SK-N-SH treated with all-trans-retinoic acid at 6 μM for 48 hours (cell line): ENCODE data around the gene PPP4R3A.

Experiments
- ATAC-seq: fragments of 200-7000 bp; cut with Tn5 transposase; 3 replicates; pipeline ENCODE4 v1.9.1; 2020; ENCODE audit warnings: mild to moderate bottlenecking, moderate library complexity
- ARNTL ChIP-seq: fragments of 450-650 bp; formaldehyde crosslinking; IDR thresholded peaks from 2 replicates; pipeline ENCODE4 v1.5.0; 2020; ENCODE audit warnings: low read depth, mild to moderate bottlenecking, moderate library complexity, borderline replicate concordance
- BACH2 ChIP-seq: fragments of 250-450 bp; sonication (Bioruptor Pico); IDR thresholded peaks from 2 replicates; pipeline ENCODE4 v1.9.0; 2021; ENCODE audit warnings: mild to moderate bottlenecking, borderline replicate concordance
- ESRRG ChIP-seq: fragments of 250-450 bp; sonication (Bioruptor Pico); IDR thresholded peaks from 2 replicates; pipeline ENCODE4 v1.6.1; 2021; ENCODE audit warnings: mild to moderate bottlenecking
- GLIS3 ChIP-seq: fragments of 250-450 bp; sonication (Bioruptor Pico); IDR thresholded peaks from 2 replicates; pipeline ENCODE4 v1.5.0; 2020; ENCODE audit warnings: mild to moderate bottlenecking, moderate library complexity
- OSR1 ChIP-seq: fragments of 250-450 bp; sonication (Bioruptor Pico); IDR thresholded peaks from 2 replicates; pipeline ENCODE4 v1.8.0; 2022; ENCODE audit warnings: moderate library complexity, mild to moderate bottlenecking, inconsistent platforms
- PPARA ChIP-seq: fragments of 250-450 bp; sonication (Bioruptor Pico); IDR thresholded peaks from 2 replicates; pipeline ENCODE4 v1.5.0; 2020; ENCODE audit warnings: mild to moderate bottlenecking, borderline replicate concordance
- RARB ChIP-seq: fragments of 250-450 bp; sonication (Bioruptor Pico); IDR thresholded peaks from 2 replicates; pipeline ENCODE4 v1.8.0; 2021; ENCODE audit warnings: mild to moderate bottlenecking, moderate library complexity
- SNAI2 ChIP-seq: fragments of 250-450 bp; sonication (Bioruptor Pico); IDR thresholded peaks from 2 replicates; pipeline ENCODE4 v1.5.0; 2020; ENCODE audit warnings: mild to moderate bottlenecking, moderate library complexity
- TCF4 ChIP-seq: fragments of 250-450 bp; sonication (Bioruptor Pico); IDR thresholded peaks from 2 replicates; pipeline ENCODE4 v1.8.0; 2021; ENCODE audit warnings: mild to moderate bottlenecking, moderate library complexity, borderline replicate concordance
- TOX ChIP-seq: fragments of 250-450 bp; sonication (Bioruptor Pico); IDR thresholded peaks from 2 replicates; pipeline ENCODE4 v1.8.0; 2021; ENCODE audit warnings: mild to moderate bottlenecking, moderate library complexity, borderline replicate concordance
- ZC3H10 ChIP-seq: fragments of 250-450 bp; sonication (Bioruptor Pico); IDR thresholded peaks from 2 replicates; pipeline ENCODE4 v1.5.1; 2021; ENCODE audit warnings: mild to moderate bottlenecking, moderate library complexity
- ZFP3 ChIP-seq: fragments of 250-450 bp; sonication (Bioruptor Pico); IDR thresholded peaks from 2 replicates; pipeline ENCODE4 v1.5.0; 2020; ENCODE audit warnings: mild to moderate bottlenecking, moderate library complexity
- ZFP30 ChIP-seq: fragments of 450-650 bp; formaldehyde crosslinking; IDR thresholded peaks from 2 replicates; pipeline ENCODE4 v1.5.0; 2022; ENCODE audit warnings: mild to moderate bottlenecking, moderate library complexity
- ZNF565 ChIP-seq: fragments of 450-650 bp; formaldehyde crosslinking; conservative IDR thresholded peaks from 2 replicates; pipeline ENCODE4 v1.5.0; 2020; ENCODE audit warnings: low read depth, mild to moderate bottlenecking, moderate library complexity
- ZNF70 ChIP-seq: fragments of 450-650 bp; formaldehyde crosslinking; IDR thresholded peaks from 2 replicates; pipeline ENCODE4 v1.5.0; 2020; ENCODE audit warnings: mild to moderate bottlenecking, moderate library complexity
- ZNF8 ChIP-seq: fragments of 450-650 bp; formaldehyde crosslinking; IDR thresholded peaks from 2 replicates; pipeline ENCODE4 v1.5.0; 2020; ENCODE audit warnings: mild to moderate bottlenecking, moderate library complexity
- TF ChIP-seq, protein P1 (sequence below): fragments of 250-450 bp; sonication (Bioruptor Pico); IDR thresholded peaks from 2 replicates; pipeline ENCODE4 v1.8.0; 2020; ENCODE audit warnings: mild to moderate bottlenecking, moderate library complexity, borderline replicate concordance
- TF ChIP-seq, protein P2 (sequence below): fragments of 250-450 bp; sonication (Bioruptor Pico); IDR thresholded peaks from 2 replicates; pipeline ENCODE4 v1.8.0; 2021; ENCODE audit warnings: low read depth, mild to moderate bottlenecking, moderate library complexity, borderline replicate concordance
- TF ChIP-seq, protein P3 (sequence below): fragments of 250-450 bp; sonication (Bioruptor Pico); IDR thresholded peaks from 2 replicates; pipeline ENCODE4 v1.5.1; 2020; ENCODE audit warnings: low read depth, mild to moderate bottlenecking, moderate library complexity
- TF ChIP-seq, protein P4 (sequence below): fragments of 250-450 bp; sonication (Bioruptor Pico); IDR thresholded peaks from 2 replicates; pipeline ENCODE4 v1.5.0; 2020; ENCODE audit warnings: mild to moderate bottlenecking, moderate library complexity

The PPP4R3A gene

DNA sequence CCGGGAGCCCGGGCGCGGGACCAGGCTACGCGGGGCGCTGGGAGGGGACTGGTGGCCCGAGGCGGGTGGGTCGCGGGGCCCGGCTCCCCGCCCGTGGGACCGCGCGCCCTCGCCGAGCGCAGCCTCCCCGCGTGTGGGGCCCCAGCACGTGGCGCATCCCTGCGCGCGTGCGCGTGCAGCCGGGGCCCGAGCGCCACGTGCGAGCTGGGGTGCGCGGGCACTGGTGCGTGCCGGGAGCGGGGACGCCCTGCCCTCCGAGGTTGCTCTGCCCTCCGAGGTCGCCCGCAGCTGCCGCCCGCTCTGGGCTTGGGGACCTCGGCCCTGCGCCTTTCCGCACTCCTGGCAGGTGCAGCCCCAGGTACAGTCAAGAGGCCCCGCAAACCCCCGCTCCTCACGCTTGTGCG, 92.1 kb downstream of the PPP4R3A start:
- TF ChIP-seq, protein P1, sequence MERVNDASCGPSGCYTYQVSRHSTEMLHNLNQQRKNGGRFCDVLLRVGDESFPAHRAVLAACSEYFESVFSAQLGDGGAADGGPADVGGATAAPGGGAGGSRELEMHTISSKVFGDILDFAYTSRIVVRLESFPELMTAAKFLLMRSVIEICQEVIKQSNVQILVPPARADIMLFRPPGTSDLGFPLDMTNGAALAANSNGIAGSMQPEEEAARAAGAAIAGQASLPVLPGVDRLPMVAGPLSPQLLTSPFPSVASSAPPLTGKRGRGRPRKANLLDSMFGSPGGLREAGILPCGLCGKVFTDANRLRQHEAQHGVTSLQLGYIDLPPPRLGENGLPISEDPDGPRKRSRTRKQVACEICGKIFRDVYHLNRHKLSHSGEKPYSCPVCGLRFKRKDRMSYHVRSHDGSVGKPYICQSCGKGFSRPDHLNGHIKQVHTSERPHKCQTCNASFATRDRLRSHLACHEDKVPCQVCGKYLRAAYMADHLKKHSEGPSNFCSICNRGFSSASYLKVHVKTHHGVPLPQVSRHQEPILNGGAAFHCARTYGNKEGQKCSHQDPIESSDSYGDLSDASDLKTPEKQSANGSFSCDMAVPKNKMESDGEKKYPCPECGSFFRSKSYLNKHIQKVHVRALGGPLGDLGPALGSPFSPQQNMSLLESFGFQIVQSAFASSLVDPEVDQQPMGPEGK (CRISPR knock-in tag): no peak
- TF ChIP-seq TCF4 (no peak), RARB (CRISPR knock-in tag) (no peak), ARNTL (no peak), SNAI2 (CRISPR knock-in tag) (no peak), BACH2 (CRISPR knock-in tag) (no peak), OSR1 (CRISPR knock-in tag) (no peak), ESRRG (no peak), ZNF565 (CRISPR knock-in tag) (no peak), ZFP30 (CRISPR knock-in tag) (no peak), ZNF8 (no peak), GLIS3 (no peak), ZC3H10 (CRISPR knock-in tag) (no peak), ZFP3 (CRISPR knock-in tag) (no peak), TOX (no peak), PPARA (no peak), ZNF70 (CRISPR knock-in tag) (no peak)
- TF ChIP-seq, protein P2, sequence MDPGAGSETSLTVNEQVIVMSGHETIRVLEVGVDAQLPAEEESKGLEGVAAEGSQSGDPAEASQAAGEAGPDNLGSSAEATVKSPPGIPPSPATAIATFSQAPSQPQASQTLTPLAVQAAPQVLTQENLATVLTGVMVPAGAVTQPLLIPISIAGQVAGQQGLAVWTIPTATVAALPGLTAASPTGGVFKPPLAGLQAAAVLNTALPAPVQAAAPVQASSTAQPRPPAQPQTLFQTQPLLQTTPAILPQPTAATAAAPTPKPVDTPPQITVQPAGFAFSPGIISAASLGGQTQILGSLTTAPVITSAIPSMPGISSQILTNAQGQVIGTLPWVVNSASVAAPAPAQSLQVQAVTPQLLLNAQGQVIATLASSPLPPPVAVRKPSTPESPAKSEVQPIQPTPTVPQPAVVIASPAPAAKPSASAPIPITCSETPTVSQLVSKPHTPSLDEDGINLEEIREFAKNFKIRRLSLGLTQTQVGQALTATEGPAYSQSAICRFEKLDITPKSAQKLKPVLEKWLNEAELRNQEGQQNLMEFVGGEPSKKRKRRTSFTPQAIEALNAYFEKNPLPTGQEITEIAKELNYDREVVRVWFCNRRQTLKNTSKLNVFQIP: no peak
- TF ChIP-seq, protein P3, sequence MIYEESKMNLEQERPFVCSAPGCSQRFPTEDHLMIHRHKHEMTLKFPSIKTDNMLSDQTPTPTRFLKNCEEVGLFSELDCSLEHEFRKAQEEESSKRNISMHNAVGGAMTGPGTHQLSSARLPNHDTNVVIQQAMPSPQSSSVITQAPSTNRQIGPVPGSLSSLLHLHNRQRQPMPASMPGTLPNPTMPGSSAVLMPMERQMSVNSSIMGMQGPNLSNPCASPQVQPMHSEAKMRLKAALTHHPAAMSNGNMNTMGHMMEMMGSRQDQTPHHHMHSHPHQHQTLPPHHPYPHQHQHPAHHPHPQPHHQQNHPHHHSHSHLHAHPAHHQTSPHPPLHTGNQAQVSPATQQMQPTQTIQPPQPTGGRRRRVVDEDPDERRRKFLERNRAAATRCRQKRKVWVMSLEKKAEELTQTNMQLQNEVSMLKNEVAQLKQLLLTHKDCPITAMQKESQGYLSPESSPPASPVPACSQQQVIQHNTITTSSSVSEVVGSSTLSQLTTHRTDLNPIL: no peak
- TF ChIP-seq, protein P4, sequence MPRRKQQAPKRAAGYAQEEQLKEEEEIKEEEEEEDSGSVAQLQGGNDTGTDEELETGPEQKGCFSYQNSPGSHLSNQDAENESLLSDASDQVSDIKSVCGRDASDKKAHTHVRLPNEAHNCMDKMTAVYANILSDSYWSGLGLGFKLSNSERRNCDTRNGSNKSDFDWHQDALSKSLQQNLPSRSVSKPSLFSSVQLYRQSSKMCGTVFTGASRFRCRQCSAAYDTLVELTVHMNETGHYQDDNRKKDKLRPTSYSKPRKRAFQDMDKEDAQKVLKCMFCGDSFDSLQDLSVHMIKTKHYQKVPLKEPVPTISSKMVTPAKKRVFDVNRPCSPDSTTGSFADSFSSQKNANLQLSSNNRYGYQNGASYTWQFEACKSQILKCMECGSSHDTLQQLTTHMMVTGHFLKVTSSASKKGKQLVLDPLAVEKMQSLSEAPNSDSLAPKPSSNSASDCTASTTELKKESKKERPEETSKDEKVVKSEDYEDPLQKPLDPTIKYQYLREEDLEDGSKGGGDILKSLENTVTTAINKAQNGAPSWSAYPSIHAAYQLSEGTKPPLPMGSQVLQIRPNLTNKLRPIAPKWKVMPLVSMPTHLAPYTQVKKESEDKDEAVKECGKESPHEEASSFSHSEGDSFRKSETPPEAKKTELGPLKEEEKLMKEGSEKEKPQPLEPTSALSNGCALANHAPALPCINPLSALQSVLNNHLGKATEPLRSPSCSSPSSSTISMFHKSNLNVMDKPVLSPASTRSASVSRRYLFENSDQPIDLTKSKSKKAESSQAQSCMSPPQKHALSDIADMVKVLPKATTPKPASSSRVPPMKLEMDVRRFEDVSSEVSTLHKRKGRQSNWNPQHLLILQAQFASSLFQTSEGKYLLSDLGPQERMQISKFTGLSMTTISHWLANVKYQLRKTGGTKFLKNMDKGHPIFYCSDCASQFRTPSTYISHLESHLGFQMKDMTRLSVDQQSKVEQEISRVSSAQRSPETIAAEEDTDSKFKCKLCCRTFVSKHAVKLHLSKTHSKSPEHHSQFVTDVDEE: no peak
- ATAC-seq: peak; percentile 42

DNA sequence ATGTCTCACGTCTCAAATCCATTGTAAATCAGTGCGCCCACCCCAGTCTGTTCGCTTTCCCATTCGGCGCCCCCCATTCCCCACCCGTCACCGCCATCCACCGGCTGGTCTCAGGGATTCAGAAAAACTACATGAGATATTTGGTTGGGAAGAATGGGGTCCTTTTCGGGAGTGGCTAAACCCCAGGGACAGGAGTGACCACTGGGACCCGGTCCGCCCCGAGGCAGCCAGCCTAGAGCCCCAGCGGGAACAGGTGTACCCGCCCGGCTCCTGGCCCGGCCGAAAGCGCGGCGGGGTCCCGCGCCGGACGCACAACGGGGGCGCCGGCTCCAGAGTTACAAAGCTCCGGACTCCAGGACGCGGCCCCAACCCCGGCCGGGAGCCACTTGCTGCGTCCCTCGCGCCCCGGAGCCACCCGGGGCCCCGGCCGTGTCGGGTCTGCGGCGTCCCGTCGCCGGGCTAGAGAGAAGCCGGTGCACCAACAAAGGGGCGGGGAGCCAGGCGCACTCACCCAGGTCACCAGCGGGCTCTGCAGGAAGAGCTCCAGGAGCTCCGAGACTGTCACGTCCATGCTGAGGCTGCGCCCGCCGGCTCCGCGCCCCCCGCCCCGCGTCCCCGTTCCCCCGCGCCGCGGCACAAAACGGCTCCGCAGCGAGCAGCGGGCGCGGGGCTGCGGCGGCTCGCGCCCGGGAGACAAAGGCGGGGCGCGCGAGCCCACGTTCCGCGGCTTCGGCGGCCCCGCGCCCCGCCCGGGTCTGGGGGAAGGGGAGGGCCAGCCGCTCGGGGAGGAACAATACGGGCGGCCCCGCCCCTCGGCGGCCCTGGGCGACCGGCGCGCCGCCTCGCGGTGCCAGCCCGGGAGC, 92.8 kb downstream of the PPP4R3A start, which contains the start of gene CCDC88C:
Gene CCDC88C, minus strand, starts transcription at position 701 of the 863 bp plus-strand sequence. Its CDS starts 130 bp downstream, at position 571.
- TF ChIP-seq ESRRG: no peak
- TF ChIP-seq SNAI2 (CRISPR knock-in tag): peak; percentile 29; the same call in 1 of the 2 replicates
- ATAC-seq: peak; percentile 44

DNA sequence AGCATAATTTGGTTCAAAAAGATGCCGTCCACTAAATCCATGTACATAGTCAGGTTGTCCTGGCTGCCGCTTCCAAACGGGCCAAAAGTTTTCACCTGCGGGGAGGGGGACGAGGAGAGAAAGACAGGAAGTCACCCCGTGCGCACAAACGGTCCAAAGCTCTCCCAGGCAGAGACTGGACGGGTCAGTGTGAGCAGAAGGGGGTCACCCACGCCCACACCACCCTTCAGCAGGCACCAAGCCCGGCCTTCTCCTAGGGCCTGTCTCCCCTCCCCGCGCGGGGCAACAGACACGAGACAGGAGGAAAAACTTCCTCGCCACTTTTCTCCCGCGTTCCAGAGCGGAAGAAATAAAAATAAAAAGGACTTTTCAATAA, 93.4 kb downstream of the PPP4R3A start:
- ATAC-seq: no peak
- TF ChIP-seq ZFP3 (CRISPR knock-in tag): no peak
- no peak for TF ChIP-seq TCF4
- no peak for TF ChIP-seq ESRRG
- no peak for TF ChIP-seq TOX
- TF ChIP-seq ARNTL: no peak
- TF ChIP-seq ZNF8: no peak
- no peak for TF ChIP-seq ZFP30 (CRISPR knock-in tag)
- TF ChIP-seq SNAI2 (CRISPR knock-in tag): no peak
- TF ChIP-seq, protein P4: no peak
- TF ChIP-seq OSR1 (CRISPR knock-in tag): no peak
- TF ChIP-seq, protein P3: no peak
- TF ChIP-seq RARB (CRISPR knock-in tag): no peak
